Astrocyte (in vitro differentiated cells and primary cell): ENCODE results near the gene ATG14.

ENCODE experiments used
- EZH2 ChIP-seq: IDR thresholded peaks from 2 replicates; pipeline ENCODE4 v1.6.1; 2012; ENCODE audit warnings: mild to moderate bottlenecking, low read length, inconsistent platforms; ENCODE audit not compliant: insufficient read depth
- TF ChIP-seq, protein P1 (sequence below): IDR thresholded peaks from 2 replicates; pipeline ENCODE4 v1.5.1; 2011; ENCODE audit warnings: low read depth, mild to moderate bottlenecking, inconsistent platforms, low read length, moderate library complexity; ENCODE audit not compliant: insufficient read depth

DNA sequence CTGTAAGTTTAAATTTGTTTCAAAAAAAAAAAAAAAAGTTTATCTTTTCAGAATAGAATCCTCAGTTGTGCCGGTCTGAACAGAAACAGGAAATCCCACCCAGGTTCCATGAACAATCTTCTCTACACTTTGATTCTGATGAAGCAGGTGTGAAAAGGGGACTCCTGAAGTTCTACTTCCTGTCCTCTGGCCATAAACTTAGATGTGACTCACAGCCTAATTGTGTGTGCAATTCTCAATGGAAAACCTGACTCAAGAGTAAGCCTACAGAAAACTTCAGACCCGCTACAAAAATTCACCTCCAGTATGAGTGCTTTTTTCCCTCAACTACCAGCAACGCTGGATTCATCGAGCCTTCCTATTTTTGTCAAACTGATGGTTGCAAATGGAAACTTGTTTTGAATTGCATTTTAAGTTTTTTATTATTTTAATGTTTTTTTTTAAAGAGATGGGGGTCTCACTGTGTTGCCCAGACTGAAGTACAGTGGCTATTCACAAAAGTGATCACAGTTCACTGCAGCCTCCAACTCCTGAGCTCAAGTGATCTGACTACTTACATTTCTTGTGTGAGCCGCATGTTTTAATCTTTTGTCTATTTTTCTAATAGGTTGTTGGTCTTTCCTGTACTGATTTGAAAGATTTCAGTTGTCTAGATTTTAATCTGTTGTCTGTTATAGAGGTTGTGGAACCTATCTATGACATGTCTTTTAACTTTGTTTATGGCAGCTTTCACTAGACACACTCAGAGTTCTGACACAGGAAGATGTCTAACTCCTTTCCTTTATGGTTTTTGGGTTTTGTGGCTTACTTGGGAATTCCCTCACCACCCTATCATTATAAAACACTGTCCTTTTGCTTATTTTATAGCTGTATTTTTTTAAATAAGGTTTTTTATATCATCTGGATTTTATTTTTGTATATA lies 37.6 kb downstream of the ATG14 start:
- TF ChIP-seq, protein P1, sequence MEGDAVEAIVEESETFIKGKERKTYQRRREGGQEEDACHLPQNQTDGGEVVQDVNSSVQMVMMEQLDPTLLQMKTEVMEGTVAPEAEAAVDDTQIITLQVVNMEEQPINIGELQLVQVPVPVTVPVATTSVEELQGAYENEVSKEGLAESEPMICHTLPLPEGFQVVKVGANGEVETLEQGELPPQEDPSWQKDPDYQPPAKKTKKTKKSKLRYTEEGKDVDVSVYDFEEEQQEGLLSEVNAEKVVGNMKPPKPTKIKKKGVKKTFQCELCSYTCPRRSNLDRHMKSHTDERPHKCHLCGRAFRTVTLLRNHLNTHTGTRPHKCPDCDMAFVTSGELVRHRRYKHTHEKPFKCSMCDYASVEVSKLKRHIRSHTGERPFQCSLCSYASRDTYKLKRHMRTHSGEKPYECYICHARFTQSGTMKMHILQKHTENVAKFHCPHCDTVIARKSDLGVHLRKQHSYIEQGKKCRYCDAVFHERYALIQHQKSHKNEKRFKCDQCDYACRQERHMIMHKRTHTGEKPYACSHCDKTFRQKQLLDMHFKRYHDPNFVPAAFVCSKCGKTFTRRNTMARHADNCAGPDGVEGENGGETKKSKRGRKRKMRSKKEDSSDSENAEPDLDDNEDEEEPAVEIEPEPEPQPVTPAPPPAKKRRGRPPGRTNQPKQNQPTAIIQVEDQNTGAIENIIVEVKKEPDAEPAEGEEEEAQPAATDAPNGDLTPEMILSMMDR, result no peak
- no peak for TF ChIP-seq EZH2
